ENCODE data around the gene SMAD7.

SMAD7 gene

GRCh38 chr18:48887294-48887904 lies 63.4 kb downstream of the SMAD7 start:
- H3K4me1 ChIP-seq = no peaks in the 10 kb centered on the region
- in situ Hi-C loops (cut with MboI; ENCODE audit: low sequenced_read_pairs) = no loop called here
- no peak for DNase-seq (ENCODE audit: low spot score in 2 of 2)

DNA sequence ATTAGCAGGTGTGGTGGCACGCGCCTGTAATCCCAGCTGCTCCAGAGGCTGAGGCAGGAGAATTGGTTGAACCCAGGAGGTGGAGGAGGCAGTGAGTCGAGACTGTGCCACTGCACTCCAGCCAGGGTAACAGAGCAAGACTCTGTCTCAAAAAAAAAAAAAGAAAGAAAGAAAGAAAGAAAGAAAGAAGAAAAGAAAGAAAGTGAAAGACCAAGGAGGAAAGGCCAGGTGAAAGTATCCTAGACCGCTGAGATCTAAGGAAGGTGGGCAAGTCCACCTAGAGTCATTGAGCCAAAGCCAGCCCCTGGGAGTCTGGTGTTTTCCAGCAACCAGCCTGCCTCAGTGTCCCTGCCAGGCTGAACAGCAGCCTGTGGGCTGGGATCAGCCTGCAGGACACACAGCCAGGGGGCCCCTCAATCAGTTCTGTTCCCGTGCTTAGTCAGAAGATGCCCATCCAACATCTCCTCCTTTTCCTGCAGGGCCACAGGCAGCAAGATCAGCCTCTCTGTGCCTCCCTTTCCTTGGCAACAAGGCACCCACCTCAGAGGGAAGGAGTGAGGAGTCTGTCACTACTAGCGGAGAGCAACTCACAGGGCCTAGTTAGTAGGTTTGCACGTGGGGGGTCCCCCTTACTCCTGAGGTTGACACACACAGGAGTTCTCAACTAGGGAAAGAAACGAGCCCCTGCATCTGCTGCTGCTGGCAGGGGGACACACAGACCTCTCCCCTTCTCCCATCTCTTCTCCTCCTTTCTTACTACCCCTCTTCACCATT lies 64.1 kb downstream of the SMAD7 start:
- no peak for DNase-seq (ENCODE audit: low spot score in 2 of 2)
- Histone ChIP-seq H3K4me3 (no peak overlapping the region), H3K36me3 (replicated peaks) (no peaks in the 10 kb centered on the region), H3K9me3 (no peaks in the 10 kb centered on the region), H3K27me3 (ENCODE audit: low read depth) (no peaks in the 10 kb centered on the region), H3K4me1 (no peaks in the 10 kb centered on the region)
- in situ Hi-C loops (cut with MboI; ENCODE audit: low sequenced_read_pairs) = no loop called here

More at GRCh38 chr18:48887294-48887904, 63.4 kb downstream of the SMAD7 start:
- no peak overlapping the region for H3K4me3 ChIP-seq
- H3K27me3 ChIP-seq (ENCODE audit: low read depth) = no peaks in the 10 kb centered on the region
- no peaks in the 10 kb centered on the region for H3K36me3 ChIP-seq (replicated peaks)
- H3K9me3 ChIP-seq = no peaks in the 10 kb centered on the region

DNA sequence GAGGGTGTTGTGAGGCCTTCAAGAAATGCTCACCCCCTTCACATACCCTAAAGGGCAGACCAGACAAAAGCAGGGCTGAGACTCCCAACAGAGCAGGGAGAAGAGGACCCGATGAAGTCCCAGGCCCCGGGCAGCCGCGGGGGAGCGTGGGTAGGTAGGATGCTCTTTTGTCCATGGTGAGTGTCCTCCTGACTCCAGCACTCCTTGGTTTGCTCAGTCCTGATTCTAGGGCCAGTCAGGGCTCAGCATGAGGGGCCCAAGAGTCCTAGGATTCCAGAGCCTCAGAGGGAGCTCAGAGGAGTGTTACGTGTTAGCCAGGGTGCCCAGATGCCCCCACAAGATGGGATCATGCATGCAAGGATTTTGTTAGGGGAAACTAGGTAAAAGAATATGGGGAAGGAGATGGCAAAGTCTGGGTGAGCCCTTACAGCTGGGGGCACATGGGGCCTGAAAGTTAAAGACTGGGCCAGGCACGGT lies 64.8 kb downstream of the SMAD7 start:
- Histone ChIP-seq H3K4me3 (no peak overlapping the region), H3K9me3 (0 out of 2 replicates have a peak, but pooled peaks cover 2% of the 10 kb centered on the region), H3K36me3 (replicated peaks) (no peaks in the 10 kb centered on the region), H3K27me3 (ENCODE audit: low read depth) (no peaks in the 10 kb centered on the region), H3K4me1 (no peaks in the 10 kb centered on the region)
- DNase-seq (ENCODE audit: low spot score in 2 of 2) = no peak
- in situ Hi-C loops (cut with MboI; ENCODE audit: low sequenced_read_pairs) = no loop called here

- in situ Hi-C loops (cut with MboI; ENCODE audit: low sequenced_read_pairs) = no loop called here
Observed at GRCh38 chr18:48885266-48885923, 65.4 kb downstream of the SMAD7 start.

GRCh38 chr18:48884771-48885170 lies 66.0 kb downstream of the SMAD7 start:
- DNase-seq (ENCODE audit: low spot score in 2 of 2) = no peak
- H3K4me1 ChIP-seq = no peaks in the 10 kb centered on the region
- in situ Hi-C loops (cut with MboI; ENCODE audit: low sequenced_read_pairs) = no loop called here
- H3K9me3 ChIP-seq = 0 out of 2 replicates have a peak, but pooled peaks cover 2% of the 10 kb centered on the region
- H3K36me3 ChIP-seq (replicated peaks) = no peaks in the 10 kb centered on the region
- H3K4me3 ChIP-seq = no peak overlapping the region
- H3K27me3 ChIP-seq (ENCODE audit: low read depth) = no peaks in the 10 kb centered on the region

More at GRCh38 chr18:48885266-48885923, 65.4 kb downstream of the SMAD7 start:
- H3K9me3 ChIP-seq = 0 out of 2 replicates have a peak, but pooled peaks cover 2% of the 10 kb centered on the region
- H3K27me3 ChIP-seq (ENCODE audit: low read depth) = no peaks in the 10 kb centered on the region
- no peaks in the 10 kb centered on the region for H3K4me1 ChIP-seq
- H3K4me3 ChIP-seq = no peak overlapping the region
- DNase-seq (ENCODE audit: low spot score in 2 of 2) = no peak
- no peaks in the 10 kb centered on the region for H3K36me3 ChIP-seq (replicated peaks)

DNA sequence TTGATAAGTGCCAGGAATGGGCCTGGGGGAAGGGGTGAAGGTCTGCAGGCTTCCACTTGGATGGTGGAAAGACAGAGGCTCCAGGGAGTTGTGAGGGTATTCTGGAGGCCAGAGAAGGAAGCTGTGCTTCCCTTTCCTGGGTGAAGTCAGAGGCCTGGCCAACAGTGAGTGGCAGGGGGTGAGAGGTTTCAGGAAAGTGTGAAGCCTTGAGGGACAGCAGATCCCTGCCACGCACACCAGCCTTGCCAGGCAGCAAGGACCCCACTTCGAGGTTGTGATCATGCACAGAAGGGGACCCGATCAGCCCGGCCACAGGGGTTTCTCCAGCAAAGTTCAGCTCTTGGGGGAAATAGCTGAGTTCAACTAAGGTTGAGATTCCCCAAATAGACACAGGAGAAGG lies 66.5 kb downstream of the SMAD7 start:
- Histone ChIP-seq H3K4me3 (no peak overlapping the region), H3K9me3 (0 out of 2 replicates have a peak, but pooled peaks cover 2% of the 10 kb centered on the region), H3K36me3 (replicated peaks) (no peaks in the 10 kb centered on the region), H3K4me1 (no peaks in the 10 kb centered on the region), H3K27me3 (ENCODE audit: low read depth) (no peaks in the 10 kb centered on the region)
- in situ Hi-C loops (cut with MboI; ENCODE audit: low sequenced_read_pairs) = no loop called here
- no peak for DNase-seq (ENCODE audit: low spot score in 2 of 2)

DNA sequence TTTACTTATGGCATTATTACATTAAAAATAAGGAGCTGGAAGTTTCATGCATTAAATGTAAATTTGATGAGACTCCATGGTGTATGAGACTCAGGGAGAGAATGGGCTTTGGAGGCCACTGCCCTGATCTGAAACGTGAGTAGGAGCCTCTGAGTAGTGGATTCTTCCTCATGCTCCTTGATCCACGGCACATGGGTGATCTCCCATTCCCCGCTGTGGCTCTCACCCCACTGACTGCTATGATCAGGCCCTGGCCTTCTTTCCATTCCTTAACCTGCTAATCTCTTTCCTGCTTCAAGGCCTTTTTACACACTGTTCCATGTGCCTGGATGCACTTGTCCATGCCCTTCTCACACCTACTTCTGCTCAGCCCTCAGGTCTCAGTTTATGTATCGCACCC lies 68.4 kb downstream of the SMAD7 start:
- Histone ChIP-seq H3K9me3 (0 out of 2 replicates have a peak, but pooled peaks cover 2% of the 10 kb centered on the region), H3K4me1 (no peaks in the 10 kb centered on the region), H3K27me3 (ENCODE audit: low read depth) (no peaks in the 10 kb centered on the region), H3K4me3 (no peak overlapping the region), H3K36me3 (replicated peaks) (no peaks in the 10 kb centered on the region)
- in situ Hi-C loops (cut with MboI; ENCODE audit: low sequenced_read_pairs) = no loop called here
- no peak for DNase-seq (ENCODE audit: low spot score in 2 of 2)

DNA sequence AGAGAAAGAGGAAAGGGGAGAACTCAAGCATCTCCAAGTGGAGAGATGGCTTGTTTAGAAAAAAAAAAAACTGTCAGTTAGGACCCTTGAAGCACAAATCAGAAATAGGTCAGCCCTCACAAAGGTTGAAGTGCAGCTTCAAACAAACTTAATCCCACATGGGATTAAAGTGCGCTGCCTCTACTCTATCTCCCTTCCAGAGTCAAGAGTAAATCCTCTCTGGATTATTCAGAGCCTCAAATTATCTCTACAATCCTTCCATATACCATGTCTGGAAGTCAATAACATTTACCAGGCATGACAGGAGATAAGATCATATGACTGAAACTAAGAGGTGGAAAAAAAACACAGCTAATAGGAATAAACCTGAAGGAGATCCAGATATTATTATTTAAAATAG lies 69.8 kb downstream of the SMAD7 start:
- H3K4me3 ChIP-seq = no peak overlapping the region
- H3K36me3 ChIP-seq (replicated peaks) = no peaks in the 10 kb centered on the region
- no peaks in the 10 kb centered on the region for H3K4me1 ChIP-seq
- no peak for DNase-seq (ENCODE audit: low spot score in 2 of 2)
- 0 out of 2 replicates have a peak, but pooled peaks cover 2% of the 10 kb centered on the region for H3K9me3 ChIP-seq
- no peaks in the 10 kb centered on the region for H3K27me3 ChIP-seq (ENCODE audit: low read depth)
- in situ Hi-C loops (cut with MboI; ENCODE audit: low sequenced_read_pairs) = no loop called here

- in situ Hi-C loops (cut with MboI; ENCODE audit: low sequenced_read_pairs) = no loop called here
- no peak overlapping the region for H3K4me3 ChIP-seq
- no peaks in the 10 kb centered on the region for H3K36me3 ChIP-seq (replicated peaks)
- no peaks in the 10 kb centered on the region for H3K27me3 ChIP-seq (ENCODE audit: low read depth)
- no peaks in the 10 kb centered on the region for H3K4me1 ChIP-seq
- H3K9me3 ChIP-seq = 0 out of 2 replicates have a peak, but pooled peaks cover 2% of the 10 kb centered on the region
- no peak for DNase-seq (ENCODE audit: low spot score in 2 of 2)
Observed at GRCh38 chr18:48879008-48879431, 71.7 kb downstream of the SMAD7 start.

- DNase-seq (ENCODE audit: low spot score in 2 of 2) = no peak
- in situ Hi-C loops (cut with MboI; ENCODE audit: low sequenced_read_pairs) = no loop called here
- no peak overlapping the region for H3K4me3 ChIP-seq
- H3K4me1 ChIP-seq = no peaks in the 10 kb centered on the region
- H3K36me3 ChIP-seq (replicated peaks) = no peaks in the 10 kb centered on the region
- H3K27me3 ChIP-seq (ENCODE audit: low read depth) = no peaks in the 10 kb centered on the region
- H3K9me3 ChIP-seq = 0 out of 2 replicates have a peak, but pooled peaks cover 2% of the 10 kb centered on the region
Observed at GRCh38 chr18:48878471-48878870, 72.3 kb downstream of the SMAD7 start.

- H3K9me3 ChIP-seq = 0 out of 2 replicates have a peak, but pooled peaks cover 2% of the 10 kb centered on the region
- no peaks in the 10 kb centered on the region for H3K4me1 ChIP-seq
- no peak for DNase-seq (ENCODE audit: low spot score in 2 of 2)
- H3K36me3 ChIP-seq (replicated peaks) = no peaks in the 10 kb centered on the region
- in situ Hi-C loops (cut with MboI; ENCODE audit: low sequenced_read_pairs) = no loop called here
- H3K4me3 ChIP-seq = no peak overlapping the region
- H3K27me3 ChIP-seq (ENCODE audit: low read depth) = no peaks in the 10 kb centered on the region
Observed at GRCh38 chr18:48877941-48878340, 72.8 kb downstream of the SMAD7 start.

- Histone ChIP-seq H3K4me1 (no peaks in the 10 kb centered on the region), H3K4me3 (no peak overlapping the region), H3K27me3 (ENCODE audit: low read depth) (no peaks in the 10 kb centered on the region), H3K9me3 (0 out of 2 replicates have a peak, but pooled peaks cover 2% of the 10 kb centered on the region), H3K36me3 (replicated peaks) (no peaks in the 10 kb centered on the region)
- in situ Hi-C loops (cut with MboI; ENCODE audit: low sequenced_read_pairs) = no loop called here
- DNase-seq (ENCODE audit: low spot score in 2 of 2) = no peak
Observed at GRCh38 chr18:48876590-48876989, 74.2 kb downstream of the SMAD7 start.

DNA sequence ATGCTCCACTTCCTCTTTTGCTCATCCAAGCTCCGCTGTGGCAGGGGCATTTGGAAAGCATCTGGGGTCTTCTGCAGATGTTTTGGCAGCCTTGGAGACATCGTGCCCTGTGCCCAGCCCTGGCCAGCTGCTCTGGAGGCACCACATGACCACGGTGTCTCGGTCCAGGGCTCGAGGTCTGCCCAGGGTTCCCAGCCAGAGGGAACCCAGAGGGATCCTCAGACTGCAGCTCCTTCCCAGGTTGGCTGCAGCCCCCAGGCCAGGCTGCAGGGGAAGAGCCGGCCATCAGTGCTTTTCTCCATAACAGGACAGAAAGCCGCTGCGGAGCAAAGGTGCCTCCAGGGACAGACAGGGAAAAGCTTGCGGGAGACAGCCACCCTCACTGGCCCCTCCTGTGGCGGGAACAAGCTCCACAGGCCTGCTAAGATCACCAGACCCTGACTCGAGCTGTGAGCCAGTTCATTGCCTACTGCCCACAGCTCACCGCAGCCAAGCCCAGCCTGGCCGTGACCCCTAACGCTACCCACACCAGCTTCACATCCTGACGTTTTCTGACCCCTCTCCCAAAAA lies 74.7 kb downstream of the SMAD7 start:
- H3K4me3 ChIP-seq = no peak overlapping the region
- DNase-seq (ENCODE audit: low spot score in 2 of 2) = no peak
- H3K9me3 ChIP-seq = 0 out of 2 replicates have a peak, but pooled peaks cover 1% of the 10 kb centered on the region
- no peaks in the 10 kb centered on the region for H3K36me3 ChIP-seq (replicated peaks)
- in situ Hi-C loops (cut with MboI; ENCODE audit: low sequenced_read_pairs) = no loop called here
- no peaks in the 10 kb centered on the region for H3K4me1 ChIP-seq
- H3K27me3 ChIP-seq (ENCODE audit: low read depth) = no peaks in the 10 kb centered on the region

All from HAP-1 (cell line).